SK-N-SH treated with all-trans-retinoic acid at 6 μM for 48 hours (cell line): ENCODE results near the gene FANCI.

Experiments
- ARNTL ChIP-seq: fragments of 450-650 bp; formaldehyde crosslinking; IDR thresholded peaks from 2 replicates; pipeline ENCODE4 v1.5.0; 2020; ENCODE audit warnings: low read depth, mild to moderate bottlenecking, moderate library complexity, borderline replicate concordance
- BACH2 ChIP-seq: fragments of 250-450 bp; sonication (Bioruptor Pico); IDR thresholded peaks from 2 replicates; pipeline ENCODE4 v1.9.0; 2021; ENCODE audit warnings: mild to moderate bottlenecking, borderline replicate concordance
- ZC3H10 ChIP-seq: fragments of 250-450 bp; sonication (Bioruptor Pico); IDR thresholded peaks from 2 replicates; pipeline ENCODE4 v1.5.1; 2021; ENCODE audit warnings: mild to moderate bottlenecking, moderate library complexity
- ZFP3 ChIP-seq: fragments of 250-450 bp; sonication (Bioruptor Pico); IDR thresholded peaks from 2 replicates; pipeline ENCODE4 v1.5.0; 2020; ENCODE audit warnings: mild to moderate bottlenecking, moderate library complexity
- ZFP30 ChIP-seq: fragments of 450-650 bp; formaldehyde crosslinking; IDR thresholded peaks from 2 replicates; pipeline ENCODE4 v1.5.0; 2022; ENCODE audit warnings: mild to moderate bottlenecking, moderate library complexity

DNA sequence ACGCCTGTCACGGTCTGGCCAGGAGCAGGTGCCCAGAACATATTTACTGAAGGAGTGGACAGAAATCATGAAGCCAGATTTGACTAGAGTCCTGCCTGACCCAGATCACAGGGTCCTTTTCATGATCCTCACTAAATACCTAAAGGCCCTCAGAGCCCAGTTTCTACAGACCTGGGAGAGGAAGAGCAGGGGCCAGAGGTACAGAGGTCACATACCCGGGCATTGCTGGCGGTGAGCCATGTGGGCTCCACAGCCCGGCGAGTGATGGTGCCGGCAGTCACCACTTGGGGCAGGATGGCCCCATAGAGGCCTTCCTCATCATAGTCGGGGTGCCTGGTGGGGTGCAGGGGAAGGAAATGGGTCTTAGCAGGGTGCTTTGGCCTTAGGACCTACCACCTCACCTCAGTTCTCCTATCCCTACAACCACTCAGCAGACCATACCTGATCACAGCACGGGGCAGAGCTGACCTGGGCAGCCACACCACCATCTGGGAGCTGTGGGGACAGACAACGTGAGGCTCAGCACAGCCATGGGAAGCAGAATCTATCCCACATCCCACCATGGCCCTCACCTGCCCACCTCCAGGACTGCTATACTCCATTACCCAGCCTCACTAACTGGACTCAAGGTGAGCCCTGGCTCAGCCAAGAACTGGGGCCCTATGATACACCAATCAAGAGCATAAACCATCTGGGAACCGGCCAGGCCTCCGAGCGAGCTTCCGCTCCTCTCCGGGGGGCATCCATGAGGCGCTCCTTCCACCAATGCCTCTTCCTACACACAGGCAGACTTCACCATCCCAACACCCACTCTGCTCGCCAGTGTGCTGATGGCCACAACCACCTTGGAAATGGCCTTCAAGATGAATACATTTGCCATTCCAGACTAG, 78.0 kb downstream of the FANCI start:
- no peak for TF ChIP-seq ZFP30 (CRISPR knock-in tag)
- TF ChIP-seq ARNTL (CRISPR knock-in tag): no peak
- no peak for TF ChIP-seq BACH2
- no peak for TF ChIP-seq ZFP3 (CRISPR knock-in tag)
- no peak for TF ChIP-seq ZC3H10
